ENCODE measurements around the gene MICOS13. TPM values are rescaled to one million over a fixed set of nuclear protein-coding genes. Genes with fewer than 3 reads are reported as not detected.
"Not testable (repeated sequence)": the region's sequence is repeated elsewhere in the genome, so short reads cannot be mapped to it uniquely, and the experiment has no call there.

Gene MICOS13
- total RNA-seq, 1 donor from 2014 or later, result 18.8 TPM

DNA sequence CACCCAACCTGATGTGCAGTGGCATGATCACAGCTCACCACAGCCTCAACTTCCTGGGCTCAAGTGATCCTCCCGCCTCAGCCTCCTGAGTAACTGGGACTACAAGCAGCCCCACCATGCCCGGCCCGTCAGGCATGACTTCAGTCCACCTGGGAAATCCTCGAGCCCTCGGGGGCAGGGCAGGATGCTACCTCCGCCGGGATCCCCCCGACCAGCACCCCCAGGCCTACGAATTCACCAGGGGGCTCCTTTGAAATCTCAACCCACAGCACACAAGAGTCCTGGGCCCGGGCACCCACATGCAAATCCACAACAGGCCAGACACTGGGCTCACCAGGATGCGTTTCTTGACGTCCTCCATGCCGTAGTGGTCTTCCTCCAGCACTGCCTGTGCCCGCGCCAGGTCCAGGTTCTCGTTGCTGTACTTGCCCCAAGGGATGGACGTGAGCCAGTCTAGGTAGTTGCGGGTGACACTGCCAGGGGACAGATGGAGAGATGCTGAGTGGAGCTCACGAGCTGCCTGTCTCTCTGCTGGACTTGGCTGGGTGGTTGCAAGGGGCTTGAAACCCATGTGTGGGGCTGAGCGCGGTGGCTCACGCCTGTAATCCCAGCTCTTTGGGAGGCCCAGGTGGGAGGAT, 20.3 kb upstream of the MICOS13 start:
- no peak for DNase-seq (ENCODE audit: low spot score)

DNA sequence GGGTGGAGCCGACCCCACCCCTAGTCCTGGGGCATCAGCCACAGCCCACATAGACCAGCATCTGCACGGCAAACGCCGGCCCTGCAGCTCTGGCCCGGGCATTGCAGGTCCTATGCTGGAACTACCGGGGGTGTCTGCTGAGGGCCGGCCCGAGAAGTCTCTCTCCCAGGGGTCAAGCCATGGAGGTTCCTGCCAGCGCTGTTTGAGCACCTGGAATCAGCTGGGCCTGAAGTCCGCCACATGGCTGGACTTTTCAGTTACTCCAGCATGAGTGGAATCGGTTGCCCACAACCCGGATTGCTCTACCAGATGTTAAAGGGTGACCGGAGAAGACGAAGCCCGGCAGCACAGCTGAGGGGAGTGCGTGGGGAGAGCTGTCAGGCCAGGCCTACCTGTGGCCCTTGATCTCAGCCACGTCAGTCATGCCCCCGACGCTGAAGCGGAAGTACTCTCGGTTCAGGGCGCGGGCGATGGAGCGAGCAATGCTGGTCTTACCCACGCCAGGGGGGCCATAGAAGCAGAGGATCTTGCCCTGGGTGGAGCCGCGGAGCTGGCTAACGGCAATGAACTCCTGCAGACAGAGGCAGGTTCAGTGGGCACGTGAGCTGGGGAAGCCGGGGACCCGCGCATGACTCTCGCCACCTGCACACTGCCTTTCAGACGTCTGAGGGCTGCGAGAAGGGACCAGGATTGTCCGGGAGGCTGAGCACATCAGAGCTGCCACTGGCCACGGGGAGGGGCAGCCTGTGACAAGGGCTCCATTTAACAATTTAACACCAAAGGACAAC, 18.5 kb upstream of the MICOS13 start:
- DNase-seq (ENCODE audit: low spot score), result no peak

GRCh38 chr19:5697890-5698634, 17.7 kb upstream of the MICOS13 start:
- DNase-seq (ENCODE audit: low spot score), result no peak

DNA sequence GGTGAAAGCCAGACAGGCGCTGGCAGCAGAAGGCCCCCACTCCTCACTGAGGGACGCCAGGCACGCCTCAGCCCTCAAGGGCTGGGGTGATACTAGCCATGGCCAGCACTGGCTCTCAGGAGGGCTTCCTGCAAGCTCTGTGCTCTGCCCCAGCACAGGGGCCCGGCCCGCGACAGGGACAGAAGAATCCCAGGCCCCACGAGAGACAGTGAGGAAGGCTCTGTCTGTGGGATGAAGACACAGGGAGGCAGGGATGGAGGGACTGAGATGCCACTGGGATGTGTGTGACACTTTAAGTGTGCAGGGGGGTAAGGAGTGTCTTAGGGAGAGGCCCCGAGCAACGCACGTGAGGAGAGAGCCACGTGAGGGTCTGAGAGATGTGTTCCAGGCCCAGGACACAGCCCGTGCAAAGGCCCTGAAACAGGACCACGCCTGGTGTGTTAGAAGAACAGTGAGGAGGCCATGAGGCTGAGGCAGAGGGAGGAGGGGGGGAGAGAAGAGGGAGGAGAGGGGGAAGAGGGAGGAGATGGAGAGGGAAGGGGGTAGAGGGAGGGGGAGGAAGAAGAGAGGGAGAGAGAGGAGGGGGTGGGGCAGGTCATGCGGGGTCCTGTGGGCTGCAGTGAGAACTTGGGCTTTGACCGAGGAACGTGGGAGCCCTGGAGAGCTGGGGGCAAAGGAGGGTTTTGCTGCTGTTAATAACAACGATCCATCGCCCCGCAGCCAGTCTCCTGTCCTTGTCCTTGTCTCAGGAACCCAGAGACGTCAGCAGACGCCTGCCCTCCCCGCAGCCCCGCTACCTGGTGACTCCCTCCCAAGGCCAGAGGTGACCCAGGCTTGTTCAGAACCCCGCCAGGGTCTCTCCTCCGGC, 16.9 kb upstream of the MICOS13 start:
- DNase-seq (ENCODE audit: low spot score), result no peak

DNA sequence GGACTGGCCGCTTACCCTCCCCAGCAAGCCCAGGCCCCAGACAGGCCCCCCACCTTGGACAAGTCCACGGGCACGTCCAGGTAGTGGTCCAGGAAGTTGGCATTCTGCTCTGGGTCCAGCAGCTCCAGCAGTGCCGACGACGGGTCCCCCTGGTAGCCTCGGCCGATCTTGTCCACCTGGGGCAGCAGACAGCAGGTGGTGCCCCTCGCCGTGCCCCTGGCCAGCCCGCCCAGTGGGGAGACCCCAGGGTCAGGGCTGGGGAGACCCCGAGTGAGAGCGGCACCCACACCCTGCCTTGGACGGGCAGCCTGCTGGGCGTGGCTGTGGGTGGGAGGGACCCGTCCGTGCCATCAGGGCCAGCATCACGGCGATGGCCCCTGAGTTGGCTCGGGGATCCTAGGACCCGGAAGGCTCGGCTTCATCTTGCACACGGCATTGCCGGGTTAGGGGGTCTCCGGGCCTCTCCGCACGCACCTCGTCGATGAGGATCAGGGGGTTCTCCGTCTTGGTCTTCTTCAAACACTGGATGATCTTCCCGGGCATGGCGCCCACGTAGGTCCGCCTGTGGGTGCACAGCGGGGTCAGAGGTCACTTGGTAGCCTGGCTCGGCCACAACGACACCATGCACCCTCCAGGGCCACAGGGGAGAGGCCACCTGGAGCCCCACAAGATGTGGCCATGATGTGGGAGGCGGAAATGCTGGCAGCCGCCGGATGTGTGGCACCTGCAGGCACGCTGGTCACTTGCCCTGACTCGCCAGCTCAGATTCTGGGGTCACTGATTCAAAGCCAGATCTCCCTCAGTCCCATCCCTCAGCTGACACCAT, 16.1 kb upstream of the MICOS13 start:
- DNase-seq (ENCODE audit: low spot score), result no peak

- no peak for DNase-seq (ENCODE audit: low spot score)
These were observed 15.4 kb upstream of the MICOS13 start for GRCh38 chr19:5695649-5696195.

DNA sequence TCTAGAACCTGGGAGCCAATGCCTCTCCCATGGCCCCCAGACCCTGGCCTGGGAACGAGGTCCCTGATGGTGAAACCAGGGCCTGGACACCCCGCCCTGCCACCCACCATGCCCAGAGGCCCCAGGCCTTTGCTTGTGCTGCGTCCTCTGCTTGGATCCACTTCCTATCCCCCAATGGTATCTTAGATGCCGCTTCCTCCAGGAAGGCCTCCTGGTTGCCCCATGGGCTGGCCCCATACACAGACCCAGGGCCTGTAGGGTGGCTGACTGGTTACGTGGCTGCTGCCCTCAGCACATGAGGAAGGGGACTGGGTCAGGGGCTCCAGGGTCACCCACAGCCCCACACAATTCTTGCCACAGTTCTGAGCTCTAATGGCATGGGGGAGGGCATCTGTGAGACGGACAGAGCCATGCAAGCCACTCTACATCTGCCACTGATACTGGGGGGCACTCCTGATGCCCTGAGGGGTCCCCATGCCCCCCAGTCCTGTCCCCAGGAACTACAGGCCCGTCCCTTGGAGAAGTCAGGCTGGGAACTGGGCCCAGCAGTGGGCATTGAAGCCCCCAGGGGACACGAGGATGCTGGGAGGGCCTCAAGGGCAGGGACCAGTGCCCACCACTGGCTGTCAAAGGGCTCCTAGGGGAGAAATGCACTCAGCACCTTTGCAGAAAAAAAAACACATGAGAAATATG, 14.8 kb upstream of the MICOS13 start:
- no peak for DNase-seq (ENCODE audit: low spot score)

GRCh38 chr19:5694167-5694955, 14.0 kb upstream of the MICOS13 start:
- DNase-seq (ENCODE audit: low spot score), result no peak

- DNase-seq (ENCODE audit: low spot score), result no peak
These were observed 13.2 kb upstream of the MICOS13 start for GRCh38 chr19:5693195-5694166.

DNA sequence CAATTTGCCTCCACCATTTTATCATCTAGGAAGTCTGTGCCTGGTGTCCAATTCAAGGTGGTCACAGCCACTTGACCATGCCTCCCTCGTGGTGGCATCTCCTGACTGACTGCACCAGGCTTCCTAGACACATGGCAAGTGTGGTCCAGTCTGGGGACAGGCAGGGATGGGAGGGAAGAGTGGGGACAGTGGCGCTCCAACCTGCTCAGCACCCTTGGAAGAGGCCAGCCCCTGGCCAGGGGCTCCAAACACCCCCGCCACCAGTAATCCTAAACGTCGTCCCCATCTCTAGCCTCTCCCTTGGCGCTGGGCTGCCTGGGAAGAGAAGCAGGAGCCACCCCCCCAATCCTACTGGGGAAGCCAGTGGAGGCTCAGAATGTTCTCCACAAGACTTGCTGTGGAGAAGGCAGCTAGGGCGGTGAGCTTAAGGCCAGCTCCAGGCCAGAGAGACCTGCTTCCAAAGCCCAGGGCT, 12.4 kb upstream of the MICOS13 start:
- DNase-seq (ENCODE audit: low spot score), result no peak

DNA sequence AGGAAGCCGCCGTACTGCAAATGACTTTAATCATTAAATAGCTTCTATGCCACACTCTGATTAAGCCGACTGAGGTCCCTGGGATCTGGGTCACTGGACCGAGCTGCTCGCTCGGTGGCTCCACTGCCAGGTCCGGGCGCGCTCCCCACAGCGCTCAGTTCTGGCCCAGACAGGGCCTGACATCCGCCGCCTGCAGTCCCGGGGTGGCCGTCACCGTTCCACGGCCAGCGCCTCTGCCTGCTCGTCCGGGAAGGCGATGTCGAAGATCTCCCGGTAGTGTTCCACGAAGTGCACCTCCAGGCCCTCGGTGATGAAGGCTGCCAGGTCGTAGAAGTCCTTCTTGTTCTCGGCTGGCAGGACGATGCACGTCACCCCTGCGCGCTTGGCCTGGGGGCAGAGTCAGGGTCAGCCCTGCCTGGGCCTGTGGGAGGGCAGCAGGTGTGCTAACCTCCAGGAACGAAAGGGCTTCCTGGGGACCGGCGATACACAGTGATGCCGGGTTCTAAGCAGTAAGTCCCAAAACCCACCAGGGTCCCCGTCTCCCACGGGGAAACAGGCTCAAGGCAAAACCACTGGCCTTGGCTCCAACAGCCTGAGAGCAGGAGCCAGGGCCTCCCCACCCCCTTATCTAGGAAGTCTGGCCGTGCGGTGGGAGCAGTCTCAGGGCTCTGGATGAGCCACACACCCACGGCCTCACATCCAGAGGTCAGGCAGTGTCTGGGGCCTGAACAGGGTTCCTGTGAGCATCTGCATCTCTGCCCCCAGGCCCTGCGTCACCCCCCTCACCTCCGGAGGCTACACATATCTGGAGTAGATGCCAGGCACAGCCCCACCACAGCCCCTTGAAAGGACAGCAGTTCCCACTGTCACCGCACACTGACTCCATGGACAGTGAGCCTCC, 11.8 kb upstream of the MICOS13 start:
- DNase-seq (ENCODE audit: low spot score), result no peak

GRCh38 chr19:5690955-5691821, 10.9 kb upstream of the MICOS13 start:
- DNase-seq (ENCODE audit: low spot score), result peak; percentile 56

DNA sequence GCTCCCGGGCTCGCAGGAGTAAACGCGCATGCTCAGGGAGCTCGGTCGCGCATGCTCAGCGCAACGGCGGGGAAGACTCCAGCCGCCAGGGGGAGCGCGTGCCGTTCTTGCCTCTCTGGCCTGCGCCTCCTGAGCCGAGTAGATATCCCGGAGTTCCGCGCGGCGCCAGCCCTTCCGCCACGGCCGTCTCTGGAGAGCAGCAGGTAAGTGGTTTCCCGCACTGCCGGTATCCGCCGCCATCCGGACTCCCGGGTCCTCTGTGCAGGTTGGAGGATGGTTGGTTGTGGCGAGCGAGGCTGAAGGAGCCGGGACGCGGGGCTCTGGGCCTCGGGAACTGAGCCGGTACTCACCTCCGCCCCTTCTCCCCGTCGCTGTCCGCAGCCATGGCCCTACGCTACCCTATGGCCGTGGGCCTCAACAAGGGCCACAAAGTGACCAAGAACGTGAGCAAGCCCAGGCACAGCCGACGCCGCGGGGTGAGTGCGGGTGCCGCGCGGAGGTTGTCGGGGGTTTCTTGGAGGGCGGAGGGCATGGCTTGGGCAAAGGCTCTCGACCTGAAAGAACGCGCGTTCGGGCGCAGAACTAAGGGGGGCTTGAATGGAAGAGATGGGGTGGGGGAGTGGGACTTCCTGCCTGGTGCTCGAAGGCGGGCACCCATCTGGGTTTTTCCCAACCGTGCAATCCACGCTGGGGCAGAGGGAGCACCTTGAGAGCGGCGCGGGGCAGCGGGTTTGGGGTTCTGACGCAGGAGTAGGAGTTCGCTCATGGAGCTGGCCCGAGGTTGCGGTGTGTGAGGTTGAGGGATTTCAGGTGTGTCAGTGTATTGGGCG, 10.0 kb upstream of the MICOS13 start, which contains the start of gene RPL36:
Gene RPL36 (plus strand): TSS at position 171 of the 830 bp plus-strand sequence. CDS start 213 bp downstream, at position 384.
- DNase-seq (ENCODE audit: low spot score), result peak; percentile 98

- not testable (repeated sequence) for DNase-seq (ENCODE audit: low spot score)
These were observed 8.1 kb upstream of the MICOS13 start for GRCh38 chr19:5688262-5688881.
